Transverse colon (tissue), 4 donors: ENCODE measurements around the gene AGPAT3. TPM values are rescaled to one million over a fixed set of nuclear protein-coding genes. Genes with fewer than 3 reads are reported as not detected.

ENCODE experiments used
- DNase-seq: peaks from one replicate; pipeline ENCODE4 v3.0.0-alpha.2; 2019
- H3K27ac ChIP-seq, 4 donors: fragments of 200-600 bp; sonication (generic); 2 replicates each; pipeline ENCODE4 v1.5.1; 2016 to 2018; ENCODE audit warnings: inconsistent platforms in 4 of 4
- H3K27me3 ChIP-seq: fragments of 200-600 bp; sonication (generic); 2 replicates; pipeline ENCODE4 v1.5.1; 2017; ENCODE audit warnings: inconsistent platforms
- H3K36me3 ChIP-seq, 4 donors: fragments of 200-600 bp; sonication (generic); 2 replicates each; pipeline ENCODE4 v1.5.1; 2017 to 2019; ENCODE audit warnings: inconsistent platforms in 4 of 4
- H3K4me1 ChIP-seq, 4 donors: fragments of 200-600 bp; sonication (generic); 2 replicates each; pipeline ENCODE4 v1.5.1; 2017 to 2020; ENCODE audit warnings: inconsistent platforms in 4 of 4
- H3K4me3 ChIP-seq, 4 donors: fragments of 200-600 bp; sonication (generic); 1 replicate in 1 of 4; 2 replicates in 3 of 4; pipeline versions ENCODE4 v1.5.1 to v1.6.1; 2017 to 2019; ENCODE audit warnings: inconsistent platforms in 4 of 4
- H3K9me3 ChIP-seq, 2 donors: fragments of 200-600 bp; sonication (generic); 2 replicates each; pipeline ENCODE4 v1.5.1; 2017 to 2019; ENCODE audit warnings: inconsistent platforms in 2 of 2
- EP300 ChIP-seq: sonication (generic); formaldehyde crosslinking; IDR thresholded peaks from one replicate; pipeline ENCODE4 v1.6.1; 2017; ENCODE audit warnings: antibody characterized with exemption, low read depth
- POLR2A ChIP-seq: fragments of 450-650 bp; IDR thresholded peaks from one replicate; pipeline ENCODE4 v1.6.1; 2016; ENCODE audit warnings: antibody characterized with exemption, mild to moderate bottlenecking, moderate library complexity
- POLR2AphosphoS5 ChIP-seq, 3 donors: sonication (generic); formaldehyde crosslinking; IDR thresholded peaks; one replicate each; pipeline ENCODE4 v1.6.1; 2016; ENCODE audit warnings: antibody characterized with exemption in 3 of 3
- WGBS, 2 donors: methylation state at CpG; one replicate each; pipeline ENCODE4 v1.1.5; 2018; ENCODE audit warnings: low coverage in 1 of 2; 5-methylcytosine and 5-hydroxymethylcytosine counted together
- in situ Hi-C, 4 donors: fragments of 200-750 bp; cut with MboI; loops; one replicate each; pipeline versions ENCODE4 v1.15.0 to v1.15.1; 2017; ENCODE audit warnings: low sequenced_read_pairs in 3 of 4, low pct_ligation_motif_present in 1 of 4, low pct_unique_long_range_greater_than_20kb in 1 of 4
- intact Hi-C: fragments of 100-400 bp; cut with DNase I; formaldehyde crosslinking; loops from one replicate; pipeline ENCODE4 v1.15.1; 2023; ENCODE audit warnings: low total_unique reads
- total RNA-seq, 4 donors: library from RNA; depleted of rRNA; stranded (reverse); fragments of >200 nt; gene quantifications; one replicate each; pipeline ENCODE4 v1.1.0, GENCODE V29; 2016
- TF ChIP-seq, protein P1 (sequence below), 5 experiments: fragments of 200-600 bp in 3 of 5; fragments of 450-650 bp in 2 of 5; sonication (generic) in 3 of 5; IDR thresholded peaks; 1 replicate in 2 of 5; 2 replicates in 3 of 5; pipeline ENCODE4 v1.5.1; 2016 to 2017; ENCODE audit warnings: antibody characterized with exemption in 5 of 5, inconsistent platforms in 3 of 5, mild to moderate bottlenecking in 2 of 5, moderate library complexity in 1 of 5

AGPAT3 gene
- total RNA-seq, 4 donors from 2014 or later, result 59.9 to 116 (median 85.3) TPM

DNA sequence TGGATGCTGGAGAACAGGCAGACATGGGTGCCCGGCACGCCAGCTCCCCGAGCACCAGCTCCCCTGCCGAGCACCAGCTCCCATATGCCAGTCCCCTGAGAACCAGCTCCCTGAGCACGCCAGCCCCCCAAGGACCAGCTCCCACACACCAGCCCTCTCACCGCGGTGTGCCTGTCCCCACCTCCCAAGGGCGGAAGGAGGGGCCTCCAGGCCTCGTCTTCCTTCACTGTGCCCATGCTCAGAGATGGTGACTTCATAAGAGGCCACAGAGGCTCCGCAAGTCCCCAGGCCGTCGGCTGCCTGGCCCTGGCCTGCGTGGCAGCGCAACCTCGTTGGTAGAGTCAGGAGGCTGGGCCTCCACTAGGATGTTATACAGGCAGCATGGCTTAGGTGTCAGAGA is 69.1 kb downstream of the AGPAT3 start:
- no peaks in the 10 kb centered on the region for H3K36me3 ChIP-seq
- TF ChIP-seq POLR2A, result no peak
- no peak for TF ChIP-seq POLR2AphosphoS5 (IDR thresholded peaks at IDR 0.05)
- in situ Hi-C loops, result loop anchor here in 2 of 4 donors (25.0 kb wide), 2 partner anchors 97 to 122 kb away; no protein-coding TSS in a partner anchor
- WGBS, 2 donors, result 96% methylated on average over 15 of the region's 15 CpGs; no CpG with 5 or more reads in 1 of the 2 donors
- intact Hi-C loops, result no loop called here
- H3K4me1 ChIP-seq, result peaks cover 0 to 10% (median 7%) of the 10 kb centered on the region in 4 donors
- no peak overlapping the region for H3K4me3 ChIP-seq
- no peaks in the 10 kb centered on the region for H3K9me3 ChIP-seq
- H3K27ac ChIP-seq, result no peak overlapping the region
- no peak for DNase-seq
- no peaks in the 10 kb centered on the region for H3K27me3 ChIP-seq

DNA sequence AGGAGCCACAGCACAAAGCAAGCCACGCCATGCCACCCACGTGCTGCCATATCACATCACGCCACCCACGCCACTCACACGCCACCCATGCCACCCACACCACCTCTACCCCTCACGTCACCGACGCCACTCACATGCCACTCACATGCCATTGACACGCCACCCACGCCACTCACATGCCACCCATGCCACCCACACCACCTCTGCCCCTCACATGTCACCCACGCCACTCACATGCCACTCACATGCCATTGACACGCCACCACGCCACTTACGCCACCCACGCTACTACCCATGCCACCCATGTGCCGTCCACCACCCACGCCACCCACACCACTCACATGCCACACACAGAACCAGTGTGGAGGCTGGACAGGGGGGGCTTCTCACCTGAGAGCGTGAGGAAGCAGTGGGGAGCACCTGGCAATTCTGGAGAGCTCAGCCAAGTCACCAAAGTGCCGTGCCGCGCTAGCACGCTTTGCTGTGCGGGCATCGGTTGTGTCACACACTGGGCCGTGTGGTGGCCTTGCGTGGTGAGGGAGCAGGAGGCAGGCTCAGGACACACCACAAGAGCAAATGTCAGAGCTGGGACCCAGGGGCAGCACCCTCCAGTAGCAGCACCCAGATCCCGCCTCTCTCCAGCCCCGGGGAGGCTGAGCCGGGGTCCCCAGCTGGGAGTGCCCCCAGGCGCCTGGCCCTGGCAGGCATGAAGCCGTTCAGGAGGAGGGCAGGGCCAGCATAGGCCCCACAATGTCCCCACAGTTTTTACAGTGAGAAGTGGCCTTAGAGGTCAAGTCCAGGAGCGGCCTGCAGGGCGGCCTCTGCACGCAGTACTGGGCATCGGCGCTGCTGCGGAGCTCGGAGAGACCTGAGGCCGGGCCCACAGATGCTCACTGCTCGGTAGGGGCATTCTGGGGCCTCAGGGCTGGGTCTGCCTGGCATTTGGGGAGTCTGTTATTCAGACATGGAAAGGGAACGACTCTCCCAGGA is 70.0 kb downstream of the AGPAT3 start:
- intact Hi-C loops, result loop anchor here (5.0 kb wide), 1 partner anchor 63 kb away; no protein-coding TSS in a partner anchor
- DNase-seq, result no peak
- H3K4me3 ChIP-seq, result no peak overlapping the region
- WGBS, 2 donors, result 90 to 96% methylated on average over 2 to 40 of the region's 41 CpGs
- H3K9me3 ChIP-seq, result no peaks in the 10 kb centered on the region
- H3K27ac ChIP-seq, result no peak overlapping the region
- in situ Hi-C loops, result loop anchor here in 2 of 4 donors (25.0 kb wide), 2 partner anchors 98 to 123 kb away; no protein-coding TSS in a partner anchor
- no peaks in the 10 kb centered on the region for H3K27me3 ChIP-seq
- no peak for TF ChIP-seq POLR2AphosphoS5 (IDR thresholded peaks at IDR 0.05)
- no peak for TF ChIP-seq EP300
- TF ChIP-seq, protein P1, sequence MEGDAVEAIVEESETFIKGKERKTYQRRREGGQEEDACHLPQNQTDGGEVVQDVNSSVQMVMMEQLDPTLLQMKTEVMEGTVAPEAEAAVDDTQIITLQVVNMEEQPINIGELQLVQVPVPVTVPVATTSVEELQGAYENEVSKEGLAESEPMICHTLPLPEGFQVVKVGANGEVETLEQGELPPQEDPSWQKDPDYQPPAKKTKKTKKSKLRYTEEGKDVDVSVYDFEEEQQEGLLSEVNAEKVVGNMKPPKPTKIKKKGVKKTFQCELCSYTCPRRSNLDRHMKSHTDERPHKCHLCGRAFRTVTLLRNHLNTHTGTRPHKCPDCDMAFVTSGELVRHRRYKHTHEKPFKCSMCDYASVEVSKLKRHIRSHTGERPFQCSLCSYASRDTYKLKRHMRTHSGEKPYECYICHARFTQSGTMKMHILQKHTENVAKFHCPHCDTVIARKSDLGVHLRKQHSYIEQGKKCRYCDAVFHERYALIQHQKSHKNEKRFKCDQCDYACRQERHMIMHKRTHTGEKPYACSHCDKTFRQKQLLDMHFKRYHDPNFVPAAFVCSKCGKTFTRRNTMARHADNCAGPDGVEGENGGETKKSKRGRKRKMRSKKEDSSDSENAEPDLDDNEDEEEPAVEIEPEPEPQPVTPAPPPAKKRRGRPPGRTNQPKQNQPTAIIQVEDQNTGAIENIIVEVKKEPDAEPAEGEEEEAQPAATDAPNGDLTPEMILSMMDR (IDR thresholded peaks at IDR 0.05), result no peak
- TF ChIP-seq POLR2A, result no peak
- no peaks in the 10 kb centered on the region for H3K36me3 ChIP-seq
- peaks cover 0 to 9% (median 7%) of the 10 kb centered on the region in 4 donors for H3K4me1 ChIP-seq

DNA sequence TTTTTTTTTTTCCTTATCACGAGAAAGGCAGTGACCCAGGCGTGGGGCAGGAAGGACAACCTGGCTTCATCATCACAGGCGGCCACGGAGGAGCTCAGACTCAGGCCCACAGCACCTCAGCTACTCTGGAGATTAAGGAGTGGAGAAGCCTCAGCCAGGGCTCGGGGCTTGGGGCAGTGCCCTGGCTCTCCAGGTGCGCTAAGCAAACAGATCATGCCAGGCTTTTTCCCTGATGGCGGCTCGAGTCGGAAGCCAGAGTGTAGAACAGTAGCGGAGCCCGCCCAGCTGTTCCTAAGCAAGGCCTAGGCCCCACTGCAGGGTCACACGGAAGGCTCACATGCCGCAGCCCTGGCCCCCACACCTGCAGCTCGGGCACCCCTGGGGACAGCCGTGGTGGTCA is 70.7 kb downstream of the AGPAT3 start:
- Histone ChIP-seq H3K9me3 (no peaks in the 10 kb centered on the region), H3K4me3 (no peak overlapping the region), H3K4me1 (peaks cover 0 to 11% (median 8%) of the 10 kb centered on the region in 4 donors), H3K27me3 (no peaks in the 10 kb centered on the region), H3K36me3 (no peaks in the 10 kb centered on the region), H3K27ac (no peak overlapping the region)
- intact Hi-C loops (loop anchor here (5.0 kb wide), 1 partner anchor 63 kb away; no protein-coding TSS in a partner anchor), in situ Hi-C loops (loop anchor here in 2 of 4 donors (25.0 kb wide), 2 partner anchors 98 to 123 kb away; no protein-coding TSS in a partner anchor)
- DNase-seq, result no peak
- TF ChIP-seq EP300 (no peak), POLR2AphosphoS5 (IDR thresholded peaks at IDR 0.05) (no peak), POLR2A (no peak)
- TF ChIP-seq, protein P1 (IDR thresholded peaks at IDR 0.05), result no peak
- WGBS, 2 donors, result 81% methylated on average over 13 of the region's 15 CpGs; no CpG with 5 or more reads in 1 of the 2 donors

DNA sequence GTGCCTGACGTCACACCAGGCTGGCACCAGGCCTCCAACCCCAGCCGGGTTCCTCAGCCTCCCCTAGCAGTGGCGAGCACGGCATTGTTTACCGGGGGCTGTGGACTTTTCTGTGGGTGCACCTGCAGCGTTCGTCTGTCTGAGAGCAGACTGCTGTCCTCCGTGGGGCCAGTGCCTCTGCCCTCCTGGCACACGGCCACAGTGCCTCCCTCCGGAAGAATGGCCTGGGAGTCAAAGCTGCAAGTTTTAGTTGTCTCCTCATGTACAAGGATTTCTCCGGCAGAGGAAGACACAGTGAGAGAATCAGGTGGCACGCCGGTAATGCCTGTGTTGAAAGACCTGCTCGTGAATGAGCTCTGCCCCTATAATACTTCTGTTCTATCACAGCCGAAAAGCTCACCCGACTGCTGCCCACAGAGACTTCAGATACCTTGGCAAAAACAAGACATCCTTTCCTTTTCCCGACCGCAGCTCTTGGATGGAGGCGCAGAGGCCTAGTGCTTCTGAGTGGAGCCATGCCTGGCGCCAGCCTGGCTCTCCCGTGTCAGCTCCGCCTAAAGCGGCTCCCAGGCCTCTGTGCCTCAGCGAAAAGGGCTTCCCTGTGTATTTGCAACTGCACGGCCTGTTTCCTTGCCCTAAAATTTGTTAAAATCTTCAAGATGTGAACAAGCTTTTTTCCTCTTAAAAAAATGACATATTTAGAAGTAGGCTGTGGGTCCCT is 71.4 kb downstream of the AGPAT3 start:
- Histone ChIP-seq H3K27ac (no peak overlapping the region), H3K27me3 (no peaks in the 10 kb centered on the region), H3K36me3 (no peaks in the 10 kb centered on the region), H3K9me3 (no peaks in the 10 kb centered on the region), H3K4me1 (peaks cover 0 to 11% (median 8%) of the 10 kb centered on the region in 4 donors), H3K4me3 (no peak overlapping the region)
- 86 to 90% methylated on average over 2 to 25 of the region's 25 CpGs for WGBS, 2 donors
- intact Hi-C loops (loop anchor here (5.0 kb wide), 1 partner anchor 64 kb away; no protein-coding TSS in a partner anchor), in situ Hi-C loops (loop anchor here in 2 of 4 donors (25.0 kb wide), 2 partner anchors 99 to 124 kb away; no protein-coding TSS in a partner anchor)
- no peak for DNase-seq
- TF ChIP-seq POLR2A (no peak), POLR2AphosphoS5 (IDR thresholded peaks at IDR 0.05) (no peak), EP300 (no peak)
- TF ChIP-seq, protein P1 (IDR thresholded peaks at IDR 0.05), result no peak
